Endothelial cell of umbilical vein (primary cell): ENCODE data around the gene PRRX2.

Experiments
- FOS ChIP-seq: IDR thresholded peaks from 2 replicates; pipeline ENCODE4 v1.6.1; 2011; ENCODE audit warnings: mild to moderate bottlenecking, low read length, moderate library complexity, borderline replicate concordance; ENCODE audit not compliant: insufficient read depth
- GATA2 ChIP-seq: IDR thresholded peaks from 2 replicates; pipeline ENCODE4 v1.7.0; 2011; ENCODE audit warnings: low read depth, mild to moderate bottlenecking, moderate library complexity, mixed read lengths, low read length; ENCODE audit not compliant: insufficient read length, insufficient read depth
- POLR2A ChIP-seq: IDR thresholded peaks from 2 replicates; pipeline ENCODE4 v1.6.1; 2012; ENCODE audit warnings: low read depth, mild to moderate bottlenecking, control low read depth, low read length
- TF ChIP-seq, protein P1 (sequence below), 2 donors: IDR thresholded peaks; 1 replicate in 1 of 2; 2 replicates in 1 of 2; pipeline ENCODE4 v1.5.1; 2011; ENCODE audit warnings: low read length in 2 of 2, mild to moderate bottlenecking in 2 of 2, moderate library complexity in 2 of 2, control low read depth in 1 of 2, inconsistent platforms in 1 of 2, low read depth in 1 of 2; ENCODE audit not compliant: insufficient read depth in 1 of 2; ENCODE audit errors: extremely low read depth in 1 of 2

DNA sequence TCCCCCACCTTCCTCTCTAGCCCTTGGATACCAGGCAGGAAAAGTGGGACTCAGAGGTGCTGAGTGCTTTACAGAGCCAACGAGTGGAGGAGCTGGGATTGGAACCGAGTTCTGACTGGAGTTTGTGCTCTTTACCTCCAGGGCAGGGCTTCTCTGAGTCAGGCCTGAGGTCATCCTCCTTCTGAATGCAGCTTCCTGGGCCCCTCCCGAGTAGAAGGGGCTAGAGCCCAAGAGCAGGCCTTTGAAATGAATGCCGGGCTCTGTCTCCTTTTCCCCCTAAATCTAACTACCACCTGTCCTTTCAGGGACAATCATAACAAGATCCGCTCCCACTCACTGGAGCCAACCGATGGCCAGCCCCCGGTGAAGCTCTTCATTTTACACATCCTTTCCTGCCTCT lies 74.7 kb downstream of the PRRX2 start:
- TF ChIP-seq POLR2A (no peak), FOS (no peak), GATA2 (no peak)
- TF ChIP-seq, protein P1, sequence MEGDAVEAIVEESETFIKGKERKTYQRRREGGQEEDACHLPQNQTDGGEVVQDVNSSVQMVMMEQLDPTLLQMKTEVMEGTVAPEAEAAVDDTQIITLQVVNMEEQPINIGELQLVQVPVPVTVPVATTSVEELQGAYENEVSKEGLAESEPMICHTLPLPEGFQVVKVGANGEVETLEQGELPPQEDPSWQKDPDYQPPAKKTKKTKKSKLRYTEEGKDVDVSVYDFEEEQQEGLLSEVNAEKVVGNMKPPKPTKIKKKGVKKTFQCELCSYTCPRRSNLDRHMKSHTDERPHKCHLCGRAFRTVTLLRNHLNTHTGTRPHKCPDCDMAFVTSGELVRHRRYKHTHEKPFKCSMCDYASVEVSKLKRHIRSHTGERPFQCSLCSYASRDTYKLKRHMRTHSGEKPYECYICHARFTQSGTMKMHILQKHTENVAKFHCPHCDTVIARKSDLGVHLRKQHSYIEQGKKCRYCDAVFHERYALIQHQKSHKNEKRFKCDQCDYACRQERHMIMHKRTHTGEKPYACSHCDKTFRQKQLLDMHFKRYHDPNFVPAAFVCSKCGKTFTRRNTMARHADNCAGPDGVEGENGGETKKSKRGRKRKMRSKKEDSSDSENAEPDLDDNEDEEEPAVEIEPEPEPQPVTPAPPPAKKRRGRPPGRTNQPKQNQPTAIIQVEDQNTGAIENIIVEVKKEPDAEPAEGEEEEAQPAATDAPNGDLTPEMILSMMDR (IDR thresholded peaks at IDR 0.05; ENCODE audit: extremely low read depth in 1 of 2, insufficient read depth in 1 of 2, low read depth in 1 of 2, low read length in 2 of 2), result no peak
